SU-DHL-6 (cell line): ENCODE results near the gene VARS1.

Experiments
- H2AFZ ChIP-seq: fragments of 200-600 bp; sonication (generic); 2 replicates; pipeline ENCODE4 v1.6.1; 2014; ENCODE audit warnings: low read depth, mild to moderate bottlenecking, moderate library complexity, mixed read lengths, antibody characterized with exemption, low read length; ENCODE audit not compliant: severe bottlenecking
- H3F3A ChIP-seq: fragments of 200-600 bp; shearing (Covaris generic); 2 replicates; pipeline ENCODE4 v1.6.0; 2016; ENCODE audit warnings: antibody characterized with exemption, mild to moderate bottlenecking; ENCODE audit not compliant: insufficient read depth
- H3K27ac ChIP-seq: fragments of 200-600 bp; sonication (generic); 2 replicates; pipeline ENCODE4 v1.5.1; 2016; ENCODE audit warnings: low read depth, mild to moderate bottlenecking, low read length, moderate library complexity, mixed read lengths
- H3K27me3 ChIP-seq: fragments of 200-600 bp; sonication (generic), shearing (Covaris generic); 2 replicates; pipeline ENCODE4 v1.6.0; 2014; ENCODE audit warnings: mild to moderate bottlenecking, low read length
- H3K36me3 ChIP-seq: fragments of 200-600 bp; sonication (generic); 2 replicates; pipeline ENCODE4 v1.6.1; 2014; ENCODE audit warnings: mild to moderate bottlenecking, low read length, mixed read lengths
- H3K4me2 ChIP-seq: fragments of 300-600, 200-600 bp; shearing (Covaris generic), sonication (generic); 2 replicates; pipeline ENCODE4 v1.6.0; 2014; ENCODE audit warnings: low read length, low read depth, mild to moderate bottlenecking; ENCODE audit not compliant: poor library complexity, severe bottlenecking
- H3K4me3 ChIP-seq: fragments of 200-600 bp; sonication (generic); 2 replicates; pipeline ENCODE4 v1.5.1; 2014; ENCODE audit warnings: antibody characterized with exemption, low read length, mild to moderate bottlenecking, mixed read lengths; ENCODE audit not compliant: insufficient read depth, poor library complexity, severe bottlenecking
- H3K79me2 ChIP-seq: fragments of 200-600 bp; sonication (generic); 2 replicates; pipeline ENCODE4 v1.6.1; 2014; ENCODE audit warnings: mild to moderate bottlenecking, low read length, moderate library complexity; ENCODE audit not compliant: insufficient read depth
- H3K9ac ChIP-seq: fragments of 200-600 bp; sonication (generic); 2 replicates; pipeline ENCODE4 v1.7.0; 2014; ENCODE audit warnings: mild to moderate bottlenecking, low read length
- H3K9me2 ChIP-seq: fragments of 200-600 bp; sonication (generic); replicated peaks from 2 replicates; pipeline ENCODE4 v1.6.1; 2014; ENCODE audit warnings: low read length; ENCODE audit not compliant: insufficient read depth
- H3K9me3 ChIP-seq: fragments of 200-600 bp; sonication (generic); 2 replicates; pipeline ENCODE4 v1.6.1; 2014; ENCODE audit warnings: low read length, mixed read lengths; ENCODE audit not compliant: insufficient read depth
- H4K20me1 ChIP-seq: fragments of 200-600 bp; sonication (generic); 2 replicates; pipeline ENCODE4 v1.6.1; 2014; ENCODE audit warnings: low read depth, mild to moderate bottlenecking, antibody characterized with exemption, low read length, moderate library complexity, mixed read lengths
- CTCF ChIP-seq: fragments of 200-600 bp; sonication (generic); IDR thresholded peaks from one replicate; pipeline ENCODE4 v1.5.1; 2017; ENCODE audit warnings: antibody characterized with exemption, mild to moderate bottlenecking, low read length, moderate library complexity; ENCODE audit not compliant: insufficient read depth, poor library complexity, severe bottlenecking
- EZH2phosphoT487 ChIP-seq: fragments of 200-600 bp; sonication (generic), shearing (Covaris generic); conservative IDR thresholded peaks from 2 replicates; pipeline ENCODE4 v1.6.1; 2018; ENCODE audit warnings: mild to moderate bottlenecking, antibody characterized with exemption, low read length, moderate library complexity, mixed read lengths

VARS1 gene

GRCh38 chr6:31784098-31784925 lies 11.2 kb downstream of the VARS1 start:
- Histone ChIP-seq H3K36me3 (peaks cover 17% of the 10 kb centered on the region; the same call in 1 of the 2 replicates), H3K9me3 (no peaks in the 10 kb centered on the region), H4K20me1 (peaks cover 4% of the 10 kb centered on the region; the same call in 1 of the 2 replicates), H3K27me3 (no peaks in the 10 kb centered on the region), H3K27ac (no peak overlapping the region), H2AFZ (no peak overlapping the region), H3K9me2 (no peaks in the 10 kb centered on the region), H3K9ac (no peak overlapping the region), H3K79me2 (no peaks in the 10 kb centered on the region; the same call in 1 of the 2 replicates), H3F3A (peaks cover 6% of the 10 kb centered on the region; the same call in 1 of the 2 replicates), H3K4me2 (no peak overlapping the region), H3K4me3 (no peak overlapping the region)
- TF ChIP-seq EZH2phosphoT487 (no peak), CTCF (no peak)

GRCh38 chr6:31782126-31782855 lies 13.3 kb downstream of the VARS1 start:
- no peak overlapping the region for H2AFZ ChIP-seq
- H4K20me1 ChIP-seq = no peaks in the 10 kb centered on the region
- peaks cover 9% of the 10 kb centered on the region; the same call in 1 of the 2 replicates for H3K36me3 ChIP-seq
- no peak overlapping the region for H3K27ac ChIP-seq
- TF ChIP-seq CTCF (no peak), EZH2phosphoT487 (no peak)
- no peak overlapping the region for H3K4me3 ChIP-seq
- H3K9ac ChIP-seq = no peak overlapping the region
- no peaks in the 10 kb centered on the region for H3K79me2 ChIP-seq
- no peak overlapping the region for H3K4me2 ChIP-seq
- H3K9me3 ChIP-seq = no peaks in the 10 kb centered on the region
- H3K27me3 ChIP-seq = no peaks in the 10 kb centered on the region
- no peaks in the 10 kb centered on the region for H3K9me2 ChIP-seq
- no peaks in the 10 kb centered on the region; the same call in 1 of the 2 replicates for H3F3A ChIP-seq

DNA sequence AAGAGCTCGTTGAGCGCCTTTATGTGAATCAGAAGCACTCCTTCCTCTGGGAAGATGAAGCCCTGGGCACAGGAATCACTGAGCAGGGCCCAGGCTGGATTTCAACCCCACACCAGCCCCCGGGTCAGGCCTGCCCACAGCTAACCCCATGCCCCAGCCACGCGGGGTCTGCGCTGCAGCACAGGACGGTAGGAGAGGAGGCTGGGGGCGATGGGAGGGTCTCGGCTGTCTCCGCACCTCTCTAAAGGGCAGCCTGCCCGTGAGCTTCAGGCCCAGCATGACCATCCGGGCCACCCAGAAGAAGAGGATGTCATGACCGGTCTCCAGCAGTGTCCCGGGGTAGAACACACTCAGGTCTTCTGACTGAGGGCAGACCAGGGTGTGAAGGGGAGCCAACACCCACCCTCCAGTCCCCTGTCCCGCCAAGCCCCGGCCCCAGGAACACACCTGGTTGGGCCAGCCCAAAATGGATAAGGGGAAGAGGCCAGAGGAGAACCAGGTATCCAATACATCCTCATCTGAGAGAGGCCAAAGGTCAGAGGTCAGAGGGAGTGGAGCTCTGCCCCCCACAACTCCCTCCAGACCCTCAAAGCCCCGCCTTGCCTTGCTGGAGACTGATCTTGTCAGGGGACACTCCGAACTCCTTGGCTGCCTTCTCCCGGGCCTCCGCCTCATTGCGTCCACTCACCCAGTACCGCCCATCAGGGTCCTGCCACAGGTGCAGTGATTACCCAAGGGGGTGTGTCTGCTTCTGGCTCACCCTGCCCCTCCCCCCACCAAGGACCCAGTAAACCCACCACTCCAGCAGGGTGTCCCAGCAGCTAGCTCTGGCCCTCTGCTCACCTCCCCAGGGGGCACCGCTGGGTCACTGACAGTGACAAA lies 14.1 kb downstream of the VARS1 start:
- peaks cover 5% of the 10 kb centered on the region; the same call in 1 of the 2 replicates for H3K36me3 ChIP-seq
- no peaks in the 10 kb centered on the region for H3K79me2 ChIP-seq
- no peak overlapping the region for H3K27ac ChIP-seq
- H3K9ac ChIP-seq = no peak overlapping the region
- H3F3A ChIP-seq = no peaks in the 10 kb centered on the region; the same call in 1 of the 2 replicates
- H2AFZ ChIP-seq = no peak overlapping the region
- no peak overlapping the region for H3K4me2 ChIP-seq
- H3K27me3 ChIP-seq = no peaks in the 10 kb centered on the region
- no peaks in the 10 kb centered on the region for H3K9me3 ChIP-seq
- H3K4me3 ChIP-seq = no peak overlapping the region
- no peak for TF ChIP-seq CTCF
- no peak for TF ChIP-seq EZH2phosphoT487
- H3K9me2 ChIP-seq = no peaks in the 10 kb centered on the region
- H4K20me1 ChIP-seq = no peaks in the 10 kb centered on the region
